Endothelial cell of umbilical vein (primary cell): ENCODE results near the gene GFPT2. TPM values are rescaled to one million over a fixed set of nuclear protein-coding genes. Genes with fewer than 3 reads are reported as not detected.

Source experiments
- BruUV-seq: library from RNA; stranded (reverse); fragments of 400-500 nt; replicated peaks from 2 replicates; lab custom pipeline; 2021; lab: Mats Ljungman, UMichigan
- CTCF ChIA-PET: fragments of 300-600, 350-600 bp; sonication (Branson Sonifier 250); formaldehyde crosslinking; loops from one replicate; lab custom pipeline; 2021; ENCODE audit warnings: antibody characterized with exemption, inconsistent platforms; lab: Charles Lee
- POLR2A ChIA-PET: fragments of 300-600, 350-600 bp; sonication (Branson Sonifier 250); formaldehyde crosslinking; loops from one replicate; lab custom pipeline; 2021; ENCODE audit warnings: antibody characterized with exemption, inconsistent platforms; lab: Charles Lee
- DNase-seq: peaks from one replicate; pipeline ENCODE4 v3.0.0-alpha.2; 2011; ENCODE audit warnings: low read depth, low spot score
- FAIRE-seq: peaks from 2 replicates; lab custom pipeline; 2011; peaks lifted over from hg19 to GRCh38; lab: Jason Lieb, UNC
- H2AFZ ChIP-seq: 2 replicates; pipeline ENCODE4 v1.6.0; 2012; ENCODE audit warnings: low read depth, low read length, control low read depth, inconsistent platforms
- H3K27ac ChIP-seq: 2 replicates; pipeline ENCODE4 v1.5.1; 2011; ENCODE audit warnings: low read depth, mild to moderate bottlenecking, control low read depth, low read length, moderate library complexity; ENCODE audit not compliant: insufficient read depth
- H3K27me3 ChIP-seq, 2 experiments: 2 replicates each; pipeline versions ENCODE4 v1.6.0 to v1.6.1; 2011; ENCODE audit warnings: low read length in 2 of 2, mixed read lengths in 1 of 2; ENCODE audit not compliant: control insufficient read depth in 2 of 2, insufficient read depth in 2 of 2
- H3K36me3 ChIP-seq, 2 experiments: 2 replicates in 1 of 2; 3 replicates in 1 of 2; pipeline ENCODE4 v1.5.1; 2011; ENCODE audit warnings: low read length in 2 of 2, mild to moderate bottlenecking in 1 of 2, moderate library complexity in 1 of 2; ENCODE audit not compliant: control insufficient read depth in 2 of 2, insufficient read depth in 2 of 2; ENCODE audit errors: extremely low read depth in 1 of 2
- H3K4me1 ChIP-seq: 3 replicates; pipeline ENCODE4 v1.5.1; 2011; ENCODE audit warnings: mild to moderate bottlenecking, low read length; ENCODE audit not compliant: control insufficient read depth, insufficient read depth; ENCODE audit errors: extremely low read depth
- H3K4me2 ChIP-seq: 2 replicates; pipeline ENCODE4 v1.6.1; 2011; ENCODE audit warnings: low read length, control low read depth, mixed read lengths; ENCODE audit not compliant: insufficient read depth
- H3K4me3 ChIP-seq, 3 experiments: fragments of 200-600 bp in 1 of 3; sonication (generic), shearing (Covaris generic) in 1 of 3; replicated peaks in 1 of 3; 2 replicates each; pipeline ENCODE4 v1.5.1; 2011 to 2016; ENCODE audit warnings: control low read depth in 3 of 3, low read length in 3 of 3, mild to moderate bottlenecking in 2 of 3, inconsistent platforms in 1 of 3, low read depth in 1 of 3, moderate library complexity in 1 of 3; ENCODE audit not compliant: insufficient read depth in 1 of 3
- H3K79me2 ChIP-seq: 2 replicates; pipeline ENCODE4 v1.6.0; 2012; ENCODE audit warnings: low read length, inconsistent platforms; ENCODE audit not compliant: control insufficient read depth, insufficient read depth
- H3K9ac ChIP-seq: replicated peaks from 2 replicates; pipeline ENCODE3; 2011; ENCODE audit warnings: low read length, control low read depth; ENCODE audit not compliant: insufficient read depth; ENCODE audit errors: extremely low read depth
- H3K9me1 ChIP-seq: replicated peaks from 3 replicates; pipeline ENCODE4 v1.6.0; 2011; ENCODE audit warnings: mild to moderate bottlenecking, low read length; ENCODE audit not compliant: control insufficient read depth, insufficient read depth; ENCODE audit errors: extremely low read depth
- H3K9me3 ChIP-seq: replicated peaks from 2 replicates; pipeline ENCODE4 v1.5.1; 2012; ENCODE audit warnings: low read length, inconsistent platforms; ENCODE audit not compliant: control insufficient read depth, insufficient read depth
- H4K20me1 ChIP-seq: replicated peaks from 2 replicates; pipeline ENCODE3; 2011; ENCODE audit warnings: mild to moderate bottlenecking, low read length; ENCODE audit not compliant: control insufficient read depth, insufficient read depth; ENCODE audit errors: extremely low read depth
- CTCF ChIP-seq, 2 donors: IDR thresholded peaks; 1 replicate in 1 of 2; 2 replicates in 1 of 2; pipeline ENCODE4 v1.5.1; 2011; ENCODE audit warnings: low read length in 2 of 2, mild to moderate bottlenecking in 2 of 2, moderate library complexity in 2 of 2, control low read depth in 1 of 2, inconsistent platforms in 1 of 2, low read depth in 1 of 2; ENCODE audit not compliant: insufficient read depth in 1 of 2; ENCODE audit errors: extremely low read depth in 1 of 2
- EZH2 ChIP-seq: IDR thresholded peaks from 2 replicates; pipeline ENCODE4 v1.6.1; 2012; ENCODE audit warnings: borderline replicate concordance, low read depth, mild to moderate bottlenecking, moderate library complexity, low read length, inconsistent platforms; ENCODE audit not compliant: severe bottlenecking
- FOS ChIP-seq: IDR thresholded peaks from 2 replicates; pipeline ENCODE4 v1.6.1; 2011; ENCODE audit warnings: mild to moderate bottlenecking, low read length, moderate library complexity, borderline replicate concordance; ENCODE audit not compliant: insufficient read depth
- GATA2 ChIP-seq: IDR thresholded peaks from 2 replicates; pipeline ENCODE4 v1.7.0; 2011; ENCODE audit warnings: low read depth, mild to moderate bottlenecking, moderate library complexity, mixed read lengths, low read length; ENCODE audit not compliant: insufficient read length, insufficient read depth
- JUN ChIP-seq: IDR thresholded peaks from 2 replicates; pipeline ENCODE4 v1.6.1; 2011; ENCODE audit warnings: borderline replicate concordance, low read depth; ENCODE audit not compliant: insufficient read length, insufficient read depth
- MAX ChIP-seq: IDR thresholded peaks from 2 replicates; pipeline ENCODE4 v1.6.1; 2011; ENCODE audit not compliant: insufficient read depth, insufficient read length
- MYC ChIP-seq: IDR thresholded peaks from one replicate; pipeline ENCODE4 v1.6.1; 2011; ENCODE audit warnings: mild to moderate bottlenecking, low read depth, low read length
- POLR2A ChIP-seq: IDR thresholded peaks from 2 replicates; pipeline ENCODE4 v1.6.1; 2012; ENCODE audit warnings: low read depth, mild to moderate bottlenecking, control low read depth, low read length
- POLR2AphosphoS5 ChIP-seq: IDR thresholded peaks from 2 replicates; pipeline ENCODE4 v1.6.1; 2012; ENCODE audit warnings: low read depth, mild to moderate bottlenecking, control low read depth, low read length, moderate library complexity; ENCODE audit not compliant: insufficient read depth
- dilution Hi-C: fragments of 300-500 bp; cut with MboI; formaldehyde crosslinking; loops from one replicate; pipeline ENCODE4 v1.15.0; 2019; ENCODE audit warnings: low sequenced_read_pairs; ENCODE audit not compliant: extremely low pct_ligation_motif_present
- intact Hi-C: fragments of 100-400 bp; cut with micrococcal nuclease; formaldehyde crosslinking; loops from one replicate; pipeline ENCODE4 v1.10.0; 2022
- polyA plus RNA-seq, 4 experiments: library from polyadenylated mRNA; depleted of rRNA in 3 of 4; stranded (reverse) in 3 of 4; unstranded in 1 of 4; fragments of >200 nt; gene quantifications; 2 replicates each; pipeline versions ENCODE4 v1.2.1 to v1.2.3, GENCODE V29; 2011 to 2012; ENCODE audit warnings: missing spikeins in 1 of 4
- total RNA-seq: library from RNA; stranded (reverse); gene quantifications from 2 replicates; pipeline ENCODE4 v1.2.3, GENCODE V29; 2021

Gene GFPT2
- total and polyA plus RNA-seq, 2 donors (not counting 3 experiments of a cell fraction or from before 2014, with no cell fraction given) = 4.3 to 4.5 TPM

- ChIA-PET POLR2A (no interaction called here), CTCF (interaction anchor here (0.6 kb wide), 1 partner anchor 19 kb away, joined by 3 read pairs; no protein-coding TSS in a partner anchor)
- dilution Hi-C loops (no loop called here), intact Hi-C loops (no loop called here)
- Histone ChIP-seq H4K20me1 (no peaks in the 10 kb centered on the region), H3K4me2 (no peak overlapping the region), H3K9me3 (no peaks in the 10 kb centered on the region), H3K4me3 (no peak overlapping the region), H3K27ac (no peak overlapping the region), H3K9me1 (no peaks in the 10 kb centered on the region), H3K36me3 (no peaks in the 10 kb centered on the region), H3K79me2 (peaks cover 6% of the 10 kb centered on the region), H2AFZ (no peak overlapping the region), H3K9ac (no peak overlapping the region), H3K27me3 (peaks cover 8 to 21% of the 10 kb centered on the region in 2 experiments), H3K4me1 (peaks cover 3% of the 10 kb centered on the region)
- no TSS peak for BruUV-seq
- no peak for TF ChIP-seq MYC
- TF ChIP-seq POLR2AphosphoS5 = no peak
- no peak for TF ChIP-seq MAX
- no peak for TF ChIP-seq CTCF (IDR thresholded peaks at IDR 0.05; ENCODE audit: extremely low read depth in 1 of 2, insufficient read depth in 1 of 2, low read depth in 1 of 2, low read length in 2 of 2)
- no peak for TF ChIP-seq FOS
- no peak for TF ChIP-seq JUN
- TF ChIP-seq POLR2A = no peak
- no peak for TF ChIP-seq EZH2
- TF ChIP-seq GATA2 = no peak
- DNase-seq (no peak), FAIRE-seq (no peak)
These were observed 5.4 kb downstream of the GFPT2 start for GRCh38 chr5:180347702-180348101.
